H54 (cell line): ENCODE data around the gene PLXDC1.
"Not testable (repeated sequence)": the region's sequence is repeated elsewhere in the genome, so short reads cannot be mapped to it uniquely, and the experiment has no call there.

Experiments used
- DNase-seq: peaks from one replicate; pipeline ENCODE4 v3.0.0; 2011; ENCODE audit warnings: low spot score, mixed read lengths; ENCODE audit not compliant: insufficient read length
- FAIRE-seq: peaks from 3 replicates; lab custom pipeline; 2011; peaks lifted over from hg19 to GRCh38; lab: Jason Lieb, UNC
- POLR2A ChIP-seq: IDR thresholded peaks from 2 replicates; pipeline ENCODE4 v1.6.1; 2011; ENCODE audit warnings: low read depth, mild to moderate bottlenecking, low read length

PLXDC1 gene

GRCh38 chr17:39171933-39172332, 20.5 kb upstream of the PLXDC1 start:
- DNase-seq = no peak
- FAIRE-seq = no peak
- TF ChIP-seq POLR2A = no peak

- DNase-seq = no peak
- no peak for FAIRE-seq
- no peak for TF ChIP-seq POLR2A
These were observed 19.1 kb upstream of the PLXDC1 start for GRCh38 chr17:39170558-39170957.

- no peak for FAIRE-seq
- TF ChIP-seq POLR2A = no peak
- DNase-seq = no peak
These were observed 18.7 kb upstream of the PLXDC1 start for GRCh38 chr17:39170109-39170508.

- DNase-seq (no peak), FAIRE-seq (no peak)
- TF ChIP-seq POLR2A = no peak
These were observed 18.1 kb upstream of the PLXDC1 start for GRCh38 chr17:39169518-39169917.

GRCh38 chr17:39169101-39169500, 17.7 kb upstream of the PLXDC1 start:
- FAIRE-seq (no peak), DNase-seq (no peak)
- no peak for TF ChIP-seq POLR2A

- not testable (repeated sequence) for DNase-seq, FAIRE-seq
These were observed 17.1 kb upstream of the PLXDC1 start for GRCh38 chr17:39168503-39168902.

- DNase-seq (no peak), FAIRE-seq (no peak)
These were observed 16.0 kb upstream of the PLXDC1 start for GRCh38 chr17:39167476-39167875.

GRCh38 chr17:39166437-39167335, 15.2 kb upstream of the PLXDC1 start:
- no peak for TF ChIP-seq POLR2A
- DNase-seq (no peak), FAIRE-seq (no peak)

More at GRCh38 chr17:39167476-39167875, 16.0 kb upstream of the PLXDC1 start:
- TF ChIP-seq POLR2A = no peak

- FAIRE-seq = no peak
- no peak for DNase-seq
- TF ChIP-seq POLR2A = no peak
These were observed 14.5 kb upstream of the PLXDC1 start, which contains the start of gene ARL5C for GRCh38 chr17:39165841-39166349. ARL5C (minus strand) TSS chr17:39166161; CDS start chr17:39165760, 401 bp downstream.

- DNase-seq (no peak), FAIRE-seq (no peak)
- no peak for TF ChIP-seq POLR2A
These were observed 13.9 kb upstream of the PLXDC1 start for GRCh38 chr17:39165178-39165840.

- TF ChIP-seq POLR2A = no peak
- DNase-seq (peak; percentile 86), FAIRE-seq (no peak)
These were observed 13.3 kb upstream of the PLXDC1 start for GRCh38 chr17:39164675-39165143.

GRCh38 chr17:39161962-39162361, 10.5 kb upstream of the PLXDC1 start:
- FAIRE-seq (no peak), DNase-seq (no peak)
- TF ChIP-seq POLR2A = no peak

GRCh38 chr17:39158623-39159022, 7.2 kb upstream of the PLXDC1 start:
- no peak for DNase-seq
- no peak for FAIRE-seq
- TF ChIP-seq POLR2A = no peak

- no peak for TF ChIP-seq POLR2A
- FAIRE-seq (no peak), DNase-seq (no peak)
These were observed 5.1 kb upstream of the PLXDC1 start for GRCh38 chr17:39156491-39156890.
